NCI-H1436 (cell line): ENCODE results near the gene NABP2.
"Not testable (repeated sequence)": the region's sequence is repeated elsewhere in the genome, so short reads cannot be mapped to it uniquely, and the experiment has no call there.

ENCODE experiments used
- DNase-seq: peaks from one replicate; lab custom pipeline; 2025; lab: John Stamatoyannopoulos, UW

The NABP2 gene

DNA sequence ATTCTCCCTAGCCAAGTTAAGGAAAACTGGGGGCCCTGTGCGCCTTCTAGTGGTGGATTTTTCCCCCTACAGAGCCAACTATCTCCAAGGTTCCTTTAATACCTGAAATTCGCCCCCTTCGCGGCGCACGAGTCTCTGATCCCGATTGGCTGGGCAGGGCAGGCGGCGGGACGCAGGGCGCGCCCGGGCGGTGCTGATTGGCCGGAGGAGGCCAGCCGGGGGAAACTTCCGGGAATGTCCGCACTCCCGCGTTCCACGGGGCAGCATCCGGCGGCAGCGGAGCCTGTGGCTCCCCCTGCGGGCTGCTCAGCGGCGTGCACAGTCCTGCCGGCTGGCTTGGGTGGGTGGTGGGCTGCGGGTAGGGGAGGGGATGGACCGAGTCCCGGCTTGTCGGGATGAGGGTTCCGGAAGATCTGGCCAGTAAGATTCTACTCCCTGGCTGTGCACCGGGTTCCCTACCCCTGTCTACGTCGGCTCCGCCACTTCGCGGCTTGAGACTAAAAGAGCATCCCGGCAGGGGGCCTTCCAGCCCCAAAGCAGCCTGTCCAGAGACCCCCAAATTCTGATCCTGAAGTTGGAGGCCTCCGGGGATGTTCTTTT lies at the start of gene NABP2:
Gene NABP2, plus strand, starts transcription at position 241 of the 600 bp plus-strand sequence. CDS start 515 bp downstream, outside the sequence.
- DNase-seq = peak; percentile 97

- DNase-seq = no peak
Observed at GRCh38 chr12:56178347-56178746, 45.8 kb upstream of the NABP2 start.

DNA sequence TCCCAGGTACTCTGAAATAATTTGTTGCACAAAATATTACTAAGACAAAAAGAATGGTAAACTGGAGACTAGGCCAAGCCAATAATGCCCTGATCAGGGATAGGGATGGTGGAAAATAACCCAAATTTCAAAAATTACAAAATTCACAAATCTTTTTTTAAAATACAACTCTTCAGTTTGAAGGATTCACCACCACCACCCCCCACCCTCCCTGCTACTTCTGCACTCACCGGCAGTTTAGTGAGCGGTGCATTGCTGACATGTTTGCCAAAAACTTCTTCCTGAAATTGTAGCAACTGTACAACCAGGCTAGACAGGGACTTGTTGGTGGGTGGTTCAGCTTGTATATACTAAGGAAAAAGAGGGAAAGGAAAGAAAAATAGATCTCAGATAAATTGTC lies 37.2 kb upstream of the NABP2 start:
- DNase-seq = no peak

DNA sequence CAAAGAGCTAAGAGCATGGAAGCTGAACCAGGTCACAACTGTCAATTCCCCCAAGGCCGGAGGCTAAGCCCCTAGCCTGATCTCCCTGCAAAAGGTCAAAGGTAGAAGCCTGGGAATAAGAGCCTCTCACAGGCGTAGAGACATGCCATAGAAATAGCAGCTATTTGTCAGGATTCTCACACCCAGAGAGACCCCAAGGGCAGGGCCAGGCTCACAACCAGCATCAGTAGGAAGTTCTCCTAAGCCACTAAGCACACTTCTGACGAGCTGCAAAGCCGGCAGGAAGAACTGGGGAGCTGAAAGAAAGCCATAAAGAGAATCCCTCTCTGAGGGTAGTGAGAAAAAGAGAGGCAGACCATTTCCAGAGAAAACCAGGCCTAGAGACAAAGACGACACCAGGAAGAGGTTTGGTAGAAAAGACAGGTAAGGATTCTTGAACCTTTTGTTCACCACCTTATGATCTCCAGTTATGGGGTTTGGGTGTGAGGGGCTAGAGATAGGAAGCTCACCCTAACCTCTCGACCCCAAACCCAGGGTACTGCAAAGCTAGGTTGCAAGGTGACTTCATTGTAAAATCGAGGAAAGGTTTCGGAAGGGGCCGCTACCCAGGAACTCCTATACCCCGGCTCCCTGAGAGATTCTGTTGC lies 35.9 kb upstream of the NABP2 start:
- no peak for DNase-seq

GRCh38 chr12:56188778-56189098 lies 35.4 kb upstream of the NABP2 start:
- DNase-seq = no peak

- DNase-seq = peak; percentile 88
Observed at GRCh38 chr12:56189099-56189917, 34.8 kb upstream of the NABP2 start, which contains the start of gene SMARCC2. Gene SMARCC2, minus strand, starts transcription at chr12:56189483. Its CDS starts 22 bp downstream, at chr12:56189461.

- peak; percentile 86 for DNase-seq
Observed at GRCh38 chr12:56189918-56190694, 34.0 kb upstream of the NABP2 start.

GRCh38 chr12:56190695-56191155 lies 33.4 kb upstream of the NABP2 start:
- DNase-seq = no peak

- DNase-seq = no peak
Observed at GRCh38 chr12:56192582-56192981, 31.6 kb upstream of the NABP2 start.

GRCh38 chr12:56193025-56193578 lies 31.0 kb upstream of the NABP2 start:
- DNase-seq = peak; percentile 85

DNA sequence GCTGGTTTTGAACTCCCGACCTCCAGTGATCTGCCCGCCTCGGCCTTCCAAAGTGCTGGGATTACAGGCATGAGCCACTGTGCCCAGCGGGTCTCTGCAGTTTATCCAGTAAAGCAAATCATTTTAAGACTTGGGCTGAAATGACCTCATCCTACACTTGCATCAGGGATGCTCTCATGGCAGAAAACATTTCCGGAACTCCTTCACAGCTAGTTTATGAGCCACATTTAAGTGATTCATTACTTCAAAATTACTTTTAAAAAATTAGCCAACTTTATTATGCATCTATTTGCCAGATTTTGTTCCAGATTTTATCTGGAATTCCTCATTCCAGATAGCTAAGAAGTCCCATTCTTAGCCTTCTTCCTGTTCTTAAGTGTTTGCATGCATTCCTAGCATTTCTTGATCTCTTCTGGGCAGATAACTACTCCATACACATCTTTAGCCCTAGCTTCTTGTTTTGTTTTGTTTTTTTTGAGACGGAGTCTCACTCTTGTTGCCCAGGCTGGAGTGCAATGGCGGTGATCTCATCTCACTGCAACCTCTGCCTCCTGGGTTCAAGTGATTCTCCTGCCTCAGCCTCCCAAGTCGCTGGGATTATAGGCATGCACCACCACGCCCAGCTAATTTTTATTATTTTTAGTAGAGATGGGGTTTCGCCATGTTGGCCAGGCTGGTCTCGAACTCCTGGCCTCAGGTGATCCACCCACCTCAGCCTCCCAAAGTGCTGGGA lies 27.2 kb upstream of the NABP2 start:
- DNase-seq = not testable (repeated sequence)

DNA sequence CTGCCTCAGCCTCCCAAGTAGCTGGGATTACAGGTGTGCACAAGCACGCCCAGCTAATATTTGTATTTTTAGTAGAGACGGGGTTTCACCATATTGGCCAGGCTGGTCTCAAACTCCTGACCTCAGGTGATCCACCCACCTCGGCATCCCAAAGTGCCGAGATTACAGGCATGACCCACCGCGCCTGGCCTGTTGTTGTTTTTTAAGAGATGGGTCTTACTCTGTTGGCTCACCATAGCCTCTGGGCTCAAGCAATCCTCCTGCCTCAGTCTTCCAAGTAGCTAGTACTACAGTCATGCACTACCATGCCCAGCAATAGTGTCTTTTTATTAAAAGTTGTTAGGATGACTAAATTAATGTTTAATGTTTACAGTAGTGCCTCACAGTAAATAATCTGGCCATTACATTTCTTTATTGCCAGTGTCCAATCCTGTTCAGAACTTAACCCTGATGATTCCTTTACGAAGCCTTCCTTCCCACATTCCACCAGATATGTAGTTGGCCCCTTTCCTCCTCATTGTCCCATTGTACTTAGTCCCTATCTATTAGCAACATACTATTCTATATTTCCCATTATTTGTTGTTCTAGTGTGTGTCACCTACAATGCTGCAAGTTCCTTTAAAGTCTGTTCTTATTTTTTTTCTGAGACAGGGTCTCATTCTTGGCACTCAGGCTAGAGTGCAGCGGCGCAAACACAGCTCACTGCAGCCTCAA lies 26.1 kb upstream of the NABP2 start:
- DNase-seq = no peak

GRCh38 chr12:56198836-56199235 lies 25.3 kb upstream of the NABP2 start:
- DNase-seq = no peak

DNA sequence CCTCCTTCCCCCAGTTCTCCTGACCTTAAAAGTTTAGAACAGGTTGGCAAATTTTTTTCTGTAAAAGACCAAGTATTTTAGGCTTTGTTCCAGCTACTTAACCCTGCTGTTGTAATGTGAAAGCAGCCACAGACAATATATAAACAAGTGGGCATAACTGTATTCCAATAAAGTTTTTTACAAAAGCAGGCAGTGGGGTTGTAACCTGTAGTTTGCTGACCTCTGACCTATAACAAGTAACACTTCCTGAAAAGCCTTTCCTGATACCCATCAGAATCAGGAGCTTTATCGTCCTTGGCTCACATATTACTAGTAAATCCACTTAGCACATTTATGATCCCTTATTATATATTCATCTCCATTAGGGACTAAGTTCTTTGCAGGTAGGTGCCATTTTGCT lies 21.8 kb upstream of the NABP2 start:
- DNase-seq = no peak

DNA sequence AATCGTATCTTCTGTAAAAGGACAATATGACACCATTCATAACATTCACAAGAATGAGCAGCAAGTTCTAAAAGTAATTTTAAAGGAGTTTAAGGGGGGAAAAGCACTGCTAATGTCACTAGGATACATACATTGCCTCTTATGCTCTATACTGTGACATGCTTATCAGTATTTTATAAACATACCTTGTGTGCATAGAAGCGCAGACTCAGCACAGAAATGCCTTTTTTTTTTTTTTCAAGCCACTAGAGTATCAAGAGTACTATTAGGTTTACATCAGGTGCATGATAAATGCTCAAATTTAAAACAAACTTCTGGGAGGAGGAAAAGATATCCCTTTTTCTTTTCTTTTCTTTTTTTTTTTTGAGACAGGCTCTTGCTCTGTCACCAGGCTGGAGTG lies 21.3 kb upstream of the NABP2 start:
- DNase-seq = no peak

DNA sequence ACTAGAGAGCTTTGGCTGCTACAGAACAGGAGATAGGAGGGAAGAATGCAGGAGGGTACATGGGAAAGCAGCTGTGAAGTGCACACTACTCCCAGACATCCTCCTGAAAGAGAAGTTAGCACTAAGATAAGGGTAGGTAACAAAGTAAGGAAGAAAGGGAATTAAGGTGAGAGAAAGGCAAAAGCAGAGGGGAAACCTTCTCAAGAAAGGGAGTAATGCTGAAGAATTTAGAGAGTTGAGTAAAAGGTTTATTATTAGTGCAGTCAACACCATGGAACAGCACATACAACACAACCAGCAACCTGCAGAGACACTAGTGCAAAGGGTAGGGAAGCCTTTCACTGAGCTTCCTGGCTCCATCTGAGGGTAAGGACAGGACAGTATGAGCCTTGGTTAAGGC lies 19.9 kb upstream of the NABP2 start:
- no peak for DNase-seq

GRCh38 chr12:56205445-56205844 lies 18.7 kb upstream of the NABP2 start:
- no peak for DNase-seq

- no peak for DNase-seq
Observed at GRCh38 chr12:56206452-56207166, 17.5 kb upstream of the NABP2 start.

- DNase-seq = no peak
Observed at GRCh38 chr12:56208006-56208405, 16.1 kb upstream of the NABP2 start.

GRCh38 chr12:56212361-56212760 lies 11.8 kb upstream of the NABP2 start:
- no peak for DNase-seq
